HG02981 (cell line): ENCODE results near the gene LRRC45.

Source experiments
- ATAC-seq: cut with Tn5 transposase; IDR thresholded peaks from one replicate; pipeline ENCODE4 v1.9.1; 2021; ENCODE audit warnings: mild to moderate bottlenecking, moderate library complexity; ENCODE audit not compliant: unreplicated experiment

Gene LRRC45

GRCh38 chr17:82060614-82061013 is 37.5 kb downstream of the LRRC45 start:
- ATAC-seq, result no peak

DNA sequence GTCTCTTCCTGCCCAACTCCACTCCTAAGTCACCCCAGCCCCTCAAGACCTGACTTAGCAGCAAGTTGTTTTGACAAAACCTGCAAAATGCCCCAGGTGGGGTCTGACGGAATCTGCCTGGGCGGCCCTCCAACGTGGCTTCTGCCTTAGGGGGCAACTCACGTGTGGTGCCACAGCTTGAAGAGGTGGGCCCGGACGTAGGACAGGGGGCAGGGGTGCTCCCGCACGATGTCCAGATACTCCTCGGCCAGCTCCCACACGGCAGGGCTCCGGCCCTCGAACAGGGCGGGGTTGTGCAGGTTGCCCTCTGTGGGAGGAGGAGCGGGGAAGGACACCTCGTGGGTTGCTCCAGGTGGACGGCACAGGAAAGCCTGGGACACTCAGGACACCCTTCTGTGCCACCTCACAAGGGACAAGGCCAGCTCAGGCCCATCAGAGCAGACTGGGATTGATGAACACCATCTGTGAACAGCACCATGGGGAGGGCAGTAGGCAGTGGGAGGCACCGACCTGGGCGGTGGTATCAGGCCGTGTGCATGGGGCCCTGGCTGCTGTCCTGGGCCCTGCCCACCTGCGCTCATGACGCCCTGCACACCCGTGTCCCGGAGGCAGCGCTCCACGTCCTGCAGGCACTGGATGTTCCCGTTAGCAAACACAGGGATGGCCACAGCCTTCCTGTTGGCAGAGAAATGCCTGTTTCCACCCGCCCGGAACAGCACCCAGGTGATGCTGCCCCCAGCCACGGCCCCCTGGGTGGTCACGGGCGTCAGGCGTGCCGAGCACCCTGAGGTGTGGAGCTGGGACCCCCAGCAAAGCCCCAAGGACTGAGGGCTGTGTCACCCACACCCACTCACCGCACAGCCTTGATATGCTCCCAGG is 38.2 kb downstream of the LRRC45 start:
- ATAC-seq, result no peak

DNA sequence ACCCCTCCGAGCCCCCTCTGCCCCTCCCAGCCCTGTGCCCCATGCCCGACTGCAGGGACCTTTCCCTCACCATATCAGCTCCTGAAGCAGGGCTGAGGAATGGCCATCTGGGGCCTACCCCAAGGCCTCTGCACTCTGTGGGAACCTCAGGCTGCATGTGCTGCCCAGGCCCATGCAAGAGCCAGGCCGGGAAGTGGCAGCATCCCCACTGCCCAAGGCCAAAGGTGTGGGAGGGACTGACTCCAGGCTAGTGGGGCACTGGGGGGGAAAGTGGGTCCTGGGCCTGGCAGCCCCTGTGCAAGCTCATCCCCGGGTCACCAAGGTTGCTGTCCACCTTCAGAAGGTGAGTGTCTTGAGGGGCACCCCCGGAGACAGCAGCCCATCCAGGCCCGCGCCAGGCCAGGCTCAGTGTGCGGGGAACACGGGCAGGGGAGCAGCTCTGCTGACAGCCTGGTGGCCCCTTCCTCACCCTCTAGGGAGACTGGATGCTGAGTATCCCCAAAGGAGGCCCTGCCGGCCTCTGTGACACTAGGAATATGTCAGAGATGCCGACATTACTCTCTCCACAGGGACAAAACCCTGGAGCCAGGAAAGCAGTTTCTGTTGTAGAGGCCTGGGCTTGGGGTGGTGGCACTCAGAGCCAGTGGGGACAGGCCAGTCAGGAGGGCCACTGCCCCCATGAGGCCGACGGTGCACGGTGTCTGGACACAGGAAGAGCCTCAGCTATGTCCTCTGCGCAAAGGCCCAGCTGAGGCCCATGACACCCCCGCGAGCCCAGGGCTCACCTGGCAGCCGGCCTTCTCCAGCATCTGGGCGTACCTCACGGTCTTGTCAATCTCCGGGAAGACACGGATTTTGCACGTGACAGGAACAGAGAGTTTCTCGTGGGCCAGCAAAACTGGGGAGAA is 39.2 kb downstream of the LRRC45 start:
- no peak for ATAC-seq

GRCh38 chr17:82062984-82063368 is 39.9 kb downstream of the LRRC45 start:
- ATAC-seq, result no peak

GRCh38 chr17:82063424-82064415 is 40.6 kb downstream of the LRRC45 start:
- ATAC-seq, result no peak

GRCh38 chr17:82064433-82065192 is 41.5 kb downstream of the LRRC45 start:
- no peak for ATAC-seq

GRCh38 chr17:82065193-82065637 is 42.1 kb downstream of the LRRC45 start:
- ATAC-seq, result peak; percentile 30

DNA sequence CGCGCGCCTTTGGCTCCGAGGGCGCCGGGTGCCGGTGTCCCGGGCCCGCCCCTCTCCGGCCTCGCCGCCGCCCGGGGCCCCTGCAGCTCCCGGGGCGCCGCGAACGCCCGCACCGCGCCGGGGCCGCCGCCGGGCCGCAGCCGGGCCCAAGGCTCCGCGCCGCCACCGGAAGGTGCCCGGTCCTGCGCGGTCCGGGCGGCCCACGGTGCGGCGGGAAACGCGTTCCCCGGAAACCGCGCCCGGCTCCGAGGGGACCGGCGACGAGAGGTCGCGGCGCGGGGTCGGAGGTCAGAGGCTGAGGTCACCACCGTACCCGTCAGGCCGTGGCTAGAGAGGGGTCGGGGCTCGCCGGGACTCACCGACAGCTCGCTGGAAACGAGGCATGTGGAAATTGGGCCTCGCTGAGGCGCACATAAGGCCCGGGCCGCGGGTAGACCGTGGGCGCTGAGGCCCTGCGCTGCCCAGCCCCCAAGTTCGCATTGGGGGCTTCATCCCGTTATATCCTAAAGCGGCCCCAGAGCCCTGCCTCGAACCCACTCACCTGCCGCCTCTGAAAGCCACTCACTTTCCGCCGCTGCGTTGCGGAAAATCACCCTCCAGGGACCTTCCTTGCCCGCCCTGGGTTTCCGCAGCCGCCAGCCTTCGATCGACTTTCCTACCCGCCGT is 42.7 kb downstream of the LRRC45 start, which contains the start of gene DUS1L:
TSS of gene DUS1L (minus strand) at position 167 of the 666 bp plus-strand sequence. CDS start 745 bp downstream, outside the sequence.
- ATAC-seq, result peak; percentile 68

- ATAC-seq, result no peak
Measured at GRCh38 chr17:82070611-82071010, 47.5 kb downstream of the LRRC45 start.

GRCh38 chr17:82072827-82073226 is 49.7 kb downstream of the LRRC45 start:
- no peak for ATAC-seq

- ATAC-seq, result no peak
Measured at GRCh38 chr17:82073446-82073845, 50.3 kb downstream of the LRRC45 start.

- no peak for ATAC-seq
Measured at GRCh38 chr17:82076018-82076784, 53.1 kb downstream of the LRRC45 start.

- no peak for ATAC-seq
Measured at GRCh38 chr17:82076785-82077591, 53.9 kb downstream of the LRRC45 start.

DNA sequence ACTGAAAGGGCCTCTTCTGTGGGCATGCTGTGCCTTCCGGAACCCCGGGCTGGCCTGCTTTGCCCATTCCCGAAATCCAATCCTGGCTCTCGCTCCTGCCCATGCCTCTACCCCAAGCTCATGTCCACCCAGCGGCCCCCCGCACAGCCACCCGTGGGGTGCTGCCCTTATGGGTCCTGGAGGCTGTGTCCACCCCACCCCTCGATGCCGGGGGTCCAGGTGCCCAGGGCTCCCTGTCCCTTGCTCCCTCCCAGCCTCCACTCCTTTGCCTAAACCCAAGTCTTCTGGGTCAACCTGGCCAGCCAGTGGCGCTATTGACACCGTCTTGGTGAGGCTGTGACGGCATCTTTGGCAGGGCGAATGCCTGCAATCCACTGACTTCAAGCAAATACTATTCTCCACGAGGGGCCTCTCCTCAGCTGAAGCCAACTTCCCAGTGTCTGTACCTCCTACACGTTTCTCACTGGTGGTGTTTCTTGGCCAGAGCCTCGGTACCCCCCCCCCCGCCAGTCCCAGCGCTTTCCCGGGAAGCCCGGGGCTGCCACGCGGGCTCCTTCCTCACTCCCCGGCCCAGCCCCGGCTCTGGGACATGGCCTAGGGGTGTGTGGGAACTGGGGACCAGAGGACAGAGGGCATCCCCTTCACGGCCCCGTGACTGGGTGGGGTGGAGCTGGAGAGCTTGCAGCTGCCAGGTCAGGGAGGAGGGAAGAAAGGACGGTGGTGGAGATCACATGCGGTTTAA is 54.7 kb downstream of the LRRC45 start:
- no peak for ATAC-seq

GRCh38 chr17:82078433-82078832 is 55.3 kb downstream of the LRRC45 start:
- ATAC-seq, result no peak

GRCh38 chr17:82079001-82079677 is 56.0 kb downstream of the LRRC45 start:
- ATAC-seq, result no peak
